Karpas-422 (cell line): ENCODE data around the gene CENATAC. TPM values are rescaled to one million over a fixed set of nuclear protein-coding genes. Genes with fewer than 3 reads are reported as not detected.
"Not testable (repeated sequence)": the region's sequence is repeated elsewhere in the genome, so short reads cannot be mapped to it uniquely, and the experiment has no call there.

ENCODE experiments used
- DNase-seq: peaks from one replicate; pipeline ENCODE4 v3.0.0-alpha.2; 2015
- H2AFZ ChIP-seq: fragments of 200-600 bp; sonication (generic); 2 replicates; pipeline ENCODE4 v1.6.1; 2014; ENCODE audit warnings: antibody characterized with exemption, low read length, mixed read lengths
- H3K27ac ChIP-seq: fragments of 200-600 bp; sonication (generic); 2 replicates; pipeline ENCODE4 v1.5.1; 2014; ENCODE audit warnings: mild to moderate bottlenecking, low read length, moderate library complexity
- H3K27me3 ChIP-seq: fragments of 200-600 bp; sonication (generic); 2 replicates; pipeline ENCODE4 v1.6.1; 2014; ENCODE audit warnings: low read length, mixed read lengths
- H3K36me3 ChIP-seq: fragments of 200-600 bp; sonication (generic); 2 replicates; pipeline ENCODE4 v1.6.1; 2014; ENCODE audit warnings: low read length, mixed read lengths; ENCODE audit not compliant: insufficient read depth
- H3K4me1 ChIP-seq: fragments of 200-600 bp; sonication (generic); 2 replicates; pipeline ENCODE4 v1.6.1; 2014; ENCODE audit warnings: mild to moderate bottlenecking, low read length, mixed read lengths
- H3K4me2 ChIP-seq: fragments of 200-600 bp; sonication (generic); 2 replicates; pipeline ENCODE4 v1.6.1; 2014; ENCODE audit warnings: low read length, low read depth, mild to moderate bottlenecking; ENCODE audit not compliant: poor library complexity, severe bottlenecking
- H3K4me3 ChIP-seq: fragments of 200-600 bp; sonication (generic); 2 replicates; pipeline ENCODE4 v1.5.1; 2014; ENCODE audit warnings: mild to moderate bottlenecking, antibody characterized with exemption, low read length, mixed read lengths
- H3K79me2 ChIP-seq: fragments of 200-600 bp; sonication (generic); 2 replicates; pipeline ENCODE4 v1.6.1; 2014; ENCODE audit warnings: mild to moderate bottlenecking, low read length, mixed read lengths
- H3K9ac ChIP-seq: fragments of 200-600 bp; sonication (generic); 2 replicates; pipeline ENCODE4 v1.6.0; 2014; ENCODE audit warnings: low read length
- H3K9me2 ChIP-seq: fragments of 200-600 bp; sonication (generic), shearing (Covaris generic); replicated peaks from 2 replicates; pipeline ENCODE4 v1.6.0; 2014; ENCODE audit warnings: mild to moderate bottlenecking, low read length, moderate library complexity; ENCODE audit not compliant: insufficient read depth
- H3K9me3 ChIP-seq: fragments of 300-700, 200-600 bp; sonication (generic); 2 replicates; pipeline ENCODE4 v1.6.1; 2014; ENCODE audit warnings: low read length, mixed read lengths
- H4K20me1 ChIP-seq: fragments of 200-600 bp; sonication (generic); 2 replicates; pipeline ENCODE4 v1.6.1; 2014; ENCODE audit warnings: mild to moderate bottlenecking, antibody characterized with exemption, low read length, low read depth; ENCODE audit not compliant: insufficient read depth
- total RNA-seq: library from RNA; depleted of rRNA; stranded (reverse); fragments of >200 nt; shearing (Covaris generic); gene quantifications from 2 replicates; pipeline ENCODE4 v1.2.3, GENCODE V29; 2014; ENCODE audit warnings: low replicate concordance

Gene CENATAC
- total RNA-seq, 1 experiment from 2014 or later = 14.2 TPM

GRCh38 chr11:119030329-119031047 is 32.5 kb downstream of the CENATAC start, which contains the start of gene SLC37A4:
Gene SLC37A4 (minus strand): TSS chr11:119030877.
- Histone ChIP-seq H3K36me3 (no peaks in the 10 kb centered on the region), H3K79me2 (peaks cover 10% of the 10 kb centered on the region; the same call in 1 of the 2 replicates), H3K4me2 (peak within 1 kb of the TSS; percentile 82), H2AFZ (peak within 1 kb of the TSS; percentile 62; the same call in 1 of the 2 replicates), H3K27me3 (no peaks in the 10 kb centered on the region), H3K9me3 (no peaks in the 10 kb centered on the region), H3K9me2 (no peaks in the 10 kb centered on the region), H3K4me3 (peak within 1 kb of the TSS; percentile 89), H3K4me1 (peaks cover 20% of the 10 kb centered on the region), H3K9ac (peak within 1 kb of the TSS; percentile 77), H4K20me1 (no peaks in the 10 kb centered on the region), H3K27ac (no peak within 1 kb of the TSS)
- DNase-seq = peak; percentile 96

GRCh38 chr11:119031912-119032280 is 34.0 kb downstream of the CENATAC start:
- H4K20me1 ChIP-seq = no peaks in the 10 kb centered on the region
- H3K4me1 ChIP-seq = peaks cover 20% of the 10 kb centered on the region
- H3K9me2 ChIP-seq = no peaks in the 10 kb centered on the region
- no peak overlapping the region for H3K4me3 ChIP-seq
- no peaks in the 10 kb centered on the region for H3K36me3 ChIP-seq
- H3K4me2 ChIP-seq = no peak overlapping the region
- H3K9ac ChIP-seq = no peak overlapping the region
- H3K27me3 ChIP-seq = no peaks in the 10 kb centered on the region
- no peak for DNase-seq
- no peak overlapping the region for H2AFZ ChIP-seq
- H3K27ac ChIP-seq = no peak overlapping the region
- H3K9me3 ChIP-seq = no peaks in the 10 kb centered on the region
- H3K79me2 ChIP-seq = peaks cover 10% of the 10 kb centered on the region; the same call in 1 of the 2 replicates

- H3K36me3 ChIP-seq, DNase-seq: not testable (repeated sequence)
Measured at GRCh38 chr11:119033421-119033820, 35.5 kb downstream of the CENATAC start.

GRCh38 chr11:119034813-119035212 is 36.9 kb downstream of the CENATAC start:
- Histone ChIP-seq H3K4me3 (no peak overlapping the region), H4K20me1 (no peaks in the 10 kb centered on the region), H3K4me2 (no peak overlapping the region), H3K27ac (no peak overlapping the region), H3K79me2 (peaks cover under 1% of the 10 kb centered on the region; the same call in 1 of the 2 replicates), H2AFZ (no peak overlapping the region), H3K27me3 (no peaks in the 10 kb centered on the region), H3K9me2 (no peaks in the 10 kb centered on the region), H3K9me3 (no peaks in the 10 kb centered on the region), H3K9ac (no peak overlapping the region), H3K36me3 (no peaks in the 10 kb centered on the region), H3K4me1 (peaks cover 7% of the 10 kb centered on the region)
- no peak for DNase-seq

More at GRCh38 chr11:119033421-119033820, 35.5 kb downstream of the CENATAC start:
- H2AFZ ChIP-seq, H3K79me2 ChIP-seq, H3K27me3 ChIP-seq, H3K4me2 ChIP-seq, H3K9me2 ChIP-seq, H3K4me3 ChIP-seq, H3K9ac ChIP-seq, H3K27ac ChIP-seq, H4K20me1 ChIP-seq, H3K9me3 ChIP-seq: not testable (repeated sequence)
- H3K4me1 ChIP-seq = peaks cover 16% of the 10 kb centered on the region

GRCh38 chr11:119038884-119039283 is 40.9 kb downstream of the CENATAC start:
- Histone ChIP-seq H3K9ac (no peak overlapping the region), H3K9me2 (no peaks in the 10 kb centered on the region), H3K36me3 (no peaks in the 10 kb centered on the region), H3K4me3 (no peak overlapping the region), H3K27me3 (no peaks in the 10 kb centered on the region), H3K4me1 (peaks cover 12% of the 10 kb centered on the region), H4K20me1 (no peaks in the 10 kb centered on the region), H3K79me2 (no peaks in the 10 kb centered on the region), H2AFZ (no peak overlapping the region), H3K27ac (no peak overlapping the region), H3K9me3 (no peaks in the 10 kb centered on the region), H3K4me2 (no peak overlapping the region)
- no peak for DNase-seq

GRCh38 chr11:119039471-119039870 is 41.5 kb downstream of the CENATAC start:
- Histone ChIP-seq H3K4me1 (peaks cover 12% of the 10 kb centered on the region), H3K27ac (peak overlapping the region; percentile 62; the same call in 1 of the 2 replicates), H3K4me2 (peak overlapping the region; percentile 2), H3K9ac (peak overlapping the region; percentile 41; the same call in 1 of the 2 replicates)
- H3K27me3 ChIP-seq, H3K79me2 ChIP-seq, H2AFZ ChIP-seq, H3K9me3 ChIP-seq, H3K4me3 ChIP-seq, H3K9me2 ChIP-seq, H3K36me3 ChIP-seq, DNase-seq, H4K20me1 ChIP-seq: not testable (repeated sequence)

GRCh38 chr11:119041821-119042514 is 44.0 kb downstream of the CENATAC start:
- Histone ChIP-seq H4K20me1 (no peaks in the 10 kb centered on the region), H3K9me3 (no peaks in the 10 kb centered on the region), H3K27ac (no peak overlapping the region), H3K4me1 (peaks cover 12% of the 10 kb centered on the region), H3K4me2 (no peak overlapping the region), H3K79me2 (no peaks in the 10 kb centered on the region), H3K9ac (no peak overlapping the region), H3K36me3 (no peaks in the 10 kb centered on the region), H3K9me2 (no peaks in the 10 kb centered on the region), H3K4me3 (no peak overlapping the region), H3K27me3 (no peaks in the 10 kb centered on the region), H2AFZ (no peak overlapping the region)
- DNase-seq = no peak

GRCh38 chr11:119042927-119043326 is 45.0 kb downstream of the CENATAC start:
- DNase-seq = no peak
- H2AFZ ChIP-seq = no peak overlapping the region
- H3K27ac ChIP-seq = no peak overlapping the region
- no peaks in the 10 kb centered on the region for H3K79me2 ChIP-seq
- H3K36me3 ChIP-seq = no peaks in the 10 kb centered on the region
- no peaks in the 10 kb centered on the region for H3K9me3 ChIP-seq
- H3K9me2 ChIP-seq = no peaks in the 10 kb centered on the region
- H3K4me1 ChIP-seq = peaks cover 12% of the 10 kb centered on the region
- H3K27me3 ChIP-seq = no peaks in the 10 kb centered on the region
- H3K4me3 ChIP-seq = no peak overlapping the region
- no peak overlapping the region for H3K9ac ChIP-seq
- H3K4me2 ChIP-seq = no peak overlapping the region
- H4K20me1 ChIP-seq = no peaks in the 10 kb centered on the region
